Activated CD8-positive, alpha-beta T cell treated with anti-CD3 and anti-CD28 coated beads for 36 hours (primary cell): ENCODE measurements around the gene FCRL3. TPM values are rescaled to one million over a fixed set of nuclear protein-coding genes. Genes with fewer than 3 reads are reported as not detected.

Experiments
- ATAC-seq: fragments of 200-7000 bp; cut with Tn5 transposase; one replicate; pipeline ENCODE4 v1.10.0; 2021; ENCODE audit warnings: mild to moderate bottlenecking, moderate library complexity
- CTCF ChIA-PET: fragments of 350-600 bp; sonication (Branson Sonifier 250); formaldehyde crosslinking; loops from one replicate; lab custom pipeline; 2021; ENCODE audit warnings: antibody characterized with exemption; lab: Charles Lee
- POLR2A ChIA-PET: fragments of 350-600 bp; sonication (Branson Sonifier 250); formaldehyde crosslinking; loops from one replicate; lab custom pipeline; 2021; ENCODE audit warnings: antibody characterized with exemption; lab: Charles Lee
- DNase-seq: peaks from one replicate; pipeline ENCODE4 v3.0.0-alpha.2; 2020
- H3K27ac Mint-ChIP-seq: one replicate; pipeline ENCODE4 v1.8.0; 2021; ENCODE audit warnings: mild to moderate bottlenecking, mixed read lengths
- H3K27me3 Mint-ChIP-seq: one replicate; pipeline ENCODE4 v1.8.0; 2021; ENCODE audit warnings: mixed read lengths
- H3K36me3 Mint-ChIP-seq: one replicate; pipeline ENCODE4 v1.8.0; 2021; ENCODE audit warnings: low read depth, mixed read lengths
- H3K4me1 Mint-ChIP-seq: one replicate; pipeline ENCODE4 v1.8.0; 2021; ENCODE audit warnings: low read depth, mixed read lengths
- H3K4me3 Mint-ChIP-seq: one replicate; pipeline ENCODE4 v1.8.0; 2021; ENCODE audit warnings: mild to moderate bottlenecking, moderate library complexity, mixed read lengths
- H3K9me3 Mint-ChIP-seq: one replicate; pipeline ENCODE4 v1.8.0; 2021; ENCODE audit warnings: mixed read lengths
- CTCF ChIP-seq: fragments of 200-600 bp; IDR thresholded peaks from one replicate; pipeline ENCODE4 v1.8.0; 2022; ENCODE audit warnings: antibody characterized with exemption, mild to moderate bottlenecking
- intact Hi-C: fragments of 100-400 bp; cut with micrococcal nuclease; formaldehyde crosslinking; loops from one replicate; pipeline ENCODE4 v1.10.0; 2022
- total RNA-seq, 2 experiments: library from RNA; stranded (reverse); gene quantifications; one replicate each; pipeline ENCODE4 v1.2.3, GENCODE V29; 2021

FCRL3 gene
- total RNA-seq, 2 experiments from 2014 or later, result 5.7 to 6.4 TPM

- Mint-ChIP-seq H3K27me3 (no peaks in the 10 kb centered on the region), H3K4me3 (no peak overlapping the region), H3K9me3 (no peaks in the 10 kb centered on the region), H3K36me3 (no peaks in the 10 kb centered on the region), H3K4me1 (no peaks in the 10 kb centered on the region), H3K27ac (no peak overlapping the region)
- DNase-seq, result no peak
- intact Hi-C loops, result no loop called here
- ChIA-PET POLR2A (no interaction called here), CTCF (no interaction called here)
- TF ChIP-seq CTCF, result no peak
- ATAC-seq, result no peak
Measured at GRCh38 chr1:157646144-157646543, 54.4 kb downstream of the FCRL3 start.

GRCh38 chr1:157641177-157641576 lies 59.4 kb downstream of the FCRL3 start:
- Mint-ChIP-seq H3K36me3 (no peaks in the 10 kb centered on the region), H3K4me1 (no peaks in the 10 kb centered on the region), H3K9me3 (no peaks in the 10 kb centered on the region), H3K27me3 (peaks cover 2% of the 10 kb centered on the region), H3K4me3 (no peak overlapping the region), H3K27ac (no peak overlapping the region)
- CTCF ChIA-PET, result no interaction called here
- POLR2A ChIA-PET, result no interaction called here
- ATAC-seq (no peak), DNase-seq (no peak)
- TF ChIP-seq CTCF, result no peak
- intact Hi-C loops, result no loop called here

GRCh38 chr1:157639800-157640199 lies 60.8 kb downstream of the FCRL3 start:
- no peak for TF ChIP-seq CTCF
- ATAC-seq (no peak), DNase-seq (no peak)
- ChIA-PET CTCF (no interaction called here), POLR2A (no interaction called here)
- Mint-ChIP-seq H3K27me3 (peaks cover 2% of the 10 kb centered on the region), H3K4me3 (no peak overlapping the region), H3K9me3 (no peaks in the 10 kb centered on the region), H3K27ac (no peak overlapping the region), H3K36me3 (no peaks in the 10 kb centered on the region), H3K4me1 (no peaks in the 10 kb centered on the region)
- intact Hi-C loops, result no loop called here

- H3K4me1 Mint-ChIP-seq, result peaks cover 7% of the 10 kb centered on the region
- no peaks in the 10 kb centered on the region for H3K36me3 Mint-ChIP-seq
- CTCF ChIA-PET, result no interaction called here
- POLR2A ChIA-PET, result no interaction called here
- DNase-seq, result no peak
- ATAC-seq, result peak; percentile 42
- no peak overlapping the region for H3K27ac Mint-ChIP-seq
- no peaks in the 10 kb centered on the region for H3K9me3 Mint-ChIP-seq
- intact Hi-C loops, result no loop called here
- no peak for TF ChIP-seq CTCF
- H3K4me3 Mint-ChIP-seq, result no peak overlapping the region
- H3K27me3 Mint-ChIP-seq, result peaks cover 5% of the 10 kb centered on the region
Measured at GRCh38 chr1:157628773-157629172, 71.8 kb downstream of the FCRL3 start.

Other genes with a start within 250 kb of the FCRL3 start
- under 1 TPM in 1 of 2 experiments, not detected in 1; 0.05 TPM for gene FCRL5, start 148.3 kb downstream of the FCRL3 start, total RNA-seq
- not detected for gene FCRL4, start 102.7 kb downstream of the FCRL3 start, total RNA-seq
- gene FCRL2, start 76.4 kb upstream of the FCRL3 start, total RNA-seq, result not detected
- under 1 TPM in 1 of 2 experiments, not detected in 1; 0.29 TPM for gene FCRL1, start 119.4 kb upstream of the FCRL3 start, total RNA-seq
- not detected for gene CD5L, start 141.0 kb upstream of the FCRL3 start, total RNA-seq